Mucosa of gallbladder (tissue), 1 donor: ENCODE measurements around the gene ADGRL3. TPM values are rescaled to one million over a fixed set of nuclear protein-coding genes. Genes with fewer than 3 reads are reported as not detected.
"Not testable (repeated sequence)": the region's sequence is repeated elsewhere in the genome, so short reads cannot be mapped to it uniquely, and the experiment has no call there.

Experiments
- DNase-seq: peaks from one replicate; pipeline ENCODE4 v3.0.0-alpha.2; 2020; ENCODE audit warnings: low spot score
- total RNA-seq: library from RNA; stranded (reverse); gene quantifications from one replicate; pipeline ENCODE4 v1.2.1, GENCODE V29; 2021
- donor health status: DM: no; HTN: no; CAD: no.

ADGRL3 gene
- total RNA-seq, 1 donor from 2014 or later: 3.5 TPM

DNA sequence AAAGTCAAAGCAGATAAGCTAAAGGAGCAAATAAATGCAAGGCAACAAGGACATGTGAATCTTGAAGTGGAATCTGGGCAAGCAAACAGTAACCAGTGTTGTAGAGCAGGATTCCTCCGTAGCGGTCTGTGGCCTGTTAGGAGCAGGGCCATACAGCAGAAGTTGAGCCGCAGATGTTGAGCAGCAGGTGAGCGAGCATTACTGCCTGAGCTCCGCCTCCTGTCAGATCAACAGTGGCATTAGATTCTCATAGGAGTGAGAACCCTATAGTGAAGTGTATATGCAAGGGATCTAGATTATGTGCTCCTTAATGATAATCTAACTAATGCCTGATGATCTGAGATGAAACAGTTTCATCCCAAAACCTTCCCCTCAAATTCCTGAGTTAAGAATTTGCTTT lies 550.7 kb downstream of the ADGRL3 start:
- no peak for DNase-seq

DNA sequence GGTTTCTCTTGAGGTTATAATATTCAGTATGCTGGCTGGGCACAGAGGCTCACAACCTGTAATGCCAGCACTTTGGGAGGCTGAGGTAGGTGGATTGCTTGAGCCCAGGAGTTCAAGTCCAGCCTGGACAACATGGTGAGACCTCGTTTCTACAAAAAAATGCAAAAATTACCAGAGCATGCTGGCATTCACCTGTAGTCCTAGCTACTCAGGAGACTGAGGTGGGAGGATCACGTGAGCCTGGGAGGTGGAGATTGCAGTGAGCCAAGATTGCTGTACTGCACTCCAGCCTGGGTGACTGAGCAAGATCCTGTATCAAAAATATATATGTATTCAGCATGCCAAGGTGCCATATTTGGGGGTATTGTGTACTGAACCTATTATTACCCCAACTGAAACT lies 552.5 kb downstream of the ADGRL3 start:
- DNase-seq: no peak

DNA sequence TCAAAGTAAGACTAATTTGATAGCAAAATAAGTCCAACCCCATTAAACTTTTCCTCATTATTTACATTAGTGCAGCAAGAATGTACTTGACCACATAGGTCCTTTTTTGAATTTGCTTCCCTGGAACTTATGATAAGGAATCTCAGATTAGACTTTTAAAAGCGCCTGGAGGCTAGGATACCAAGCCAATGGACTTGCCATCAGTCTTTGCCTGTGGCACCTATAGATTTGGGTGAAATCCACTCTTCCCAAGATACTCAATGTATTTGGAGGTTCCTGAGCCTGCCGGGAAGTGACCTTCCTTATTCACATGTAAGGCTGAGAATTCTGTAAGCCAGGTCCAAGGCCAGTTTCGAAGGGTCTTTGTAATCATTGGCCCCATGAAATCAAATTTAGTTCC lies 553.6 kb downstream of the ADGRL3 start:
- DNase-seq: no peak

DNA sequence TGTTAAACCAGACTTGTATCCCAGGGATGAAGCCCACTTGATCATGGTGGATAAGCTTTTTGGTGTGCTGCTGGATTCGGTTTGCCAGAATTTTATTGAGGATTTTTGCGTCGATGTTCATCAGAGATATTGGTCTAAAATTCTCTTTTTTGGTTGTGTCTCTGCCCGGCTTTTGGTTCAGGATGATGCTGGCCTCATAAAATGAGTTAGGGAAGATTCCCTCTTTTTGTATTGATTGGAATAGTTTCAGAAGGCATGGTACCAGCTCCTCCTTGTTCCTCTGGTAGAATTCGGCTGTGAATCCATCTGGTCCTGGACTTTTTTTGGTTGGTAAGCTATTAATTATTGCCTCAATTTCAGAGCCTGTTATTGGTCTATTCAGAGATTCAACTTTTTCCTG lies 556.8 kb downstream of the ADGRL3 start:
- DNase-seq: not testable (repeated sequence)

DNA sequence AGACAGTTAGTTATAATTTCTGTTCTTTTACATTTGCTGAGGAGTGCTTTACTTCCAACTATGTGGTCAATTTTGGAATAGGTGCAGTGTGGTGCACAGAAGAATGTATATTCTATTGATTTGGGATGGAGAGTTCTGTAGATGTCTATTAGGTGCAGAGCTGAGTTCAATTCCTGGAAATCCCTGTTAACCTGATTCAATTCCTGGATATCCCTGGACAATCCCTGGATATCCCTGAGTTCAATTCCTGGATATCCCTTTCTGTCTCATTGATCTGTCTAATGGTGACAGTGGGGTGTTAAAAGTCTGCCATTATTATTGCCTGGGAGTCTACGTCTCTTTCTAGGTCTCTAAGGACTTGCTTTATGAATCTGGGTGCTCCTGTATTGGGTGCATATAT lies 557.9 kb downstream of the ADGRL3 start:
- not testable (repeated sequence) for DNase-seq

DNA sequence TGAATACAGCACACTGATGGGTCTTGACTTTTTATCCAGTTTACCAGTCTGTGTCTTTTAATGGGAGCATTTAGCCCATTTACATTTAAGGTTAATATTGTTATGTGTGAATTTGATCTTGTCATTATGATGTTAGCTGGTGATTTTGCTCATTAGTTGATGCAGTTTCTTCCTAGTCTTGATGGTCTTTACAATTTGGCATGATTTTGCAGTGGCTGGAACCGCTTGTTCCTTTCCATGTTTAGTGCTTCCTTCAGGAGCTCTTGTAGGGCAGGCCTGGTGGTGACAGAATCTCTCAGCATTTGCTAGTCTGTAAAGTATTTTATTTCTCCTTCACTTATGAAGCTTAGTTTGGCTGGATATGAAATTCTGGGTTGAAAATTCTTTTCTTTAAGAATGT lies 558.5 kb downstream of the ADGRL3 start:
- not testable (repeated sequence) for DNase-seq

DNA sequence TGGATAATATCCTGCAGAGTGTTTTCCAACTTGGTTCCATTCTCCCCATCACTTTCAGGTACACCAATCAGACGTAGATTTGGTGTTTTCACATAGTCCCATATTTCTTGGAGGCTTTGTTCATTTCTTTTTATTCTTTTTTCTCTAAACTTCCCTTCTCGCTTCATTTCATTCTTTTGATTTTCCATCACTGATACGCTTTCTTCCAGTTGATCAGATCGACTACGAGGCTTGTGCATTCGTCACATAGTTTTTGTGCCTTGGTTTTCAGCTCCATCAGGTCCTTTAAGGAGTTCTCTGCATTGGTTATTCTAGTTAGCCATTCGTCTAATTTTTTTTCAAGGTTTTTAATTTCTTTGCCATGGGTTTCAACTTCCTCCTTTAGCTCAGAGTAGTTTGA lies 559.1 kb downstream of the ADGRL3 start:
- DNase-seq: not testable (repeated sequence)

DNA sequence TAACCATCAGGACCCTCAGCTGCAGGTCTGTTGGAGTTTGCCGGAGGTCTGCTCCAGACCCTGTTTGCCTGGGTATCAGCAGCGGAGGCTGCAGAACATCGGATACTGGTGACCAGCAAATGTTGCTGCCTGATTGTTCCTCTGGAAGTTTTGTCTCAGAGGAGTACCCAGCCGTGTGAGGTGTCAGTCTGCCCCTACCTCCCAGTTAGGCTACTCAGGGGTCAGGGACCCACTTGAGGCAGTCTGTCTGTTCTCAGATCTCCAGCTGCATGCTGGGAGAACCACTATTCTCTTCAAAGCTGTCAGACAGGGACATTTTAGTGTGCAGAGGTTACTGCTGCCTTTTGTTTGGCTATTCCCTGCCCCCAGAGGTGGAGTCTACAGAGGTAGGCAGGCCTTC lies 559.8 kb downstream of the ADGRL3 start:
- not testable (repeated sequence) for DNase-seq

DNA sequence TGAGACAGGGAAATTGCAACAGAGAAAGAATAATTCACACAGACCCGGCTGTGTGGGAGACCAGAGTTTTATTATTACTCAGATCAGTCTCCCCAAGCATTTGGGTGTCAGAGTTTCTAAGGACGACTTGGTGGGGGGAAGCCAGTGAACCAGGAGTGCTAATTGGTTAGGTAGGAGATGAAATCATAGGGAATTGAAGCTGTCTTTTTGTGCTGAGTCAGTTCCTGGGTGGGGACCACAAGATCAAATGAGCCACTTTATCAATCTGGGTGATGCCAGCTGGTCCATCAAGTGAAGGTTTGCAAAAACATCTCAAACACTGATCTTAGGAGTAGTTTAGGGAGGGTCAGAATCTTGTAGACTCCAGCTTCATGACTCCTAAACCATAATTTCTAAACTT lies 560.7 kb downstream of the ADGRL3 start:
- no peak for DNase-seq

DNA sequence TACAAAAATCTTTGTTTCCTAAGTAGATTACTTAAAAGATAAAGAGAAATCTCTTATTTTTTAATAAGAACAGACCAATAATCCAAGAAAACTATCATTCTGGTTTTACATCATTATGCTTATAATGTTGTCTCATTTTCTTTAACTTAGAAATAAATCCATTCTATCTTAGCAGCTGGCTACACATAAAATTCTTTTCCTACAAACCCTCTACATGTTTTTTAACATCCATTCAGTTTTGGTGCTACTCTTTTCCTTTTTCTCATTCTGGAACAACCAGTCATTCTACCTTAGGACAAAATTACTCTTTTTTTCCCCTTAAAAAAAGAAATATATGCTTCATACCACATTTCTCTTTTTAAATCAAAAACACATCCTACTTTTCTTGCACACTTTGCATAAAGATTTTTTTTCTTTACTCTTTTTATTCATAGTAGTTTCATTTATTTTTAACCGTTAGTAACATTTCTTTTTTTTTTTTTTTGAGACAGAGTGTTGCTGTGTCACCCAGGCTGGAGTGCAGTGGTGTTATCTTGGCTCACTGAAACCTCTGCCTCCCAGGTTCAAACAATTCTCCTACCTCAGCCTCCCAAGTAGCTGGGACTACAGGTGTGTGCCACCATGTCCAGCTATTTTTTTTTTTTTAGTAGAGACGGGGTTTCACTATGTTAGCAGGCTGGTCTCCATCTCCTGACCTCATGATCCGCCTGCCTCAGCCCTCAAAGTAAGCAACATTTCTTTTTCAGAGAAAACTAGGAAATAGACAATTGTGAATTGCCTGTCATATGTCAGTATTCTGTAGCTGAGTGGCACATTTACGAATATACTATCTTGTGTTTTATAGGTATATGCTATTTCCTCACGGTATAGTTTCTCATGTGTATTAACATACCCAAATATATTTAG lies 562.8 kb downstream of the ADGRL3 start:
- no peak for DNase-seq

DNA sequence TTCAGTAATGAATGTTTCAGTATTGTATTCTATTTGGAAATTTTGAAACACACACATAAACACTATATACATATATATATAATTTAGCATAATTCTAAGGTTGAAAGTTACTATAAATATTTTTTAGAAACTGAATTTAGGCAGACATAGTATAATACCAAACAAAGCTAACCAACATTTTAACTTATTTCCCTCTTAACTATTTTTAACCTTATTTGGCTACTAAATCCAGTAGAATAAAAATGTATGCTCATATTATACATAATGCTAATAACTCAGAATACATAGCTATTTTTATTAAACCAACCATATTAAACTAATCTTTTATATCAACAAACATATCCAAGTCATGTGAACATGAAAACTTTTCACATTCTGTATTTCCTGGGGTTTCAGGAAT lies 563.6 kb downstream of the ADGRL3 start:
- no peak for DNase-seq

DNA sequence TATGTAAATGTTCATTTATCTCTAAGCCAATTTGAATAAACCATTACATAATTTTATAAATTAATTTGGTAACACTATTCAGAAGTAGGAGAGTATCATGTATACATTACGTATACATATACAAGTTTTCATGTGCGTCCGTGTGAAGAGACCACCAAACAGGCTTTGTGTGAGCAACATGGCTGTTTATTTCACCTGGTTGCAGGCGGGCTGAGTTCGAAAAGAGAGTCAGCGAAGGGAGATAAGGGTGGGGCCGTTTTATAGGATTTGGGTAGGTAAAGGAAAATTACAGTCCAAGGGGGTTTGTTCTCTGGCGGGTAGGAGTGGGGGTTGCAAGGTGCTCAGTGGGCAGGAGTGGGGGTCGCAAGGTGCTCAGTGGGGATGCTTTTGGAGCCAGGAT lies 564.0 kb downstream of the ADGRL3 start:
- not testable (repeated sequence) for DNase-seq

DNA sequence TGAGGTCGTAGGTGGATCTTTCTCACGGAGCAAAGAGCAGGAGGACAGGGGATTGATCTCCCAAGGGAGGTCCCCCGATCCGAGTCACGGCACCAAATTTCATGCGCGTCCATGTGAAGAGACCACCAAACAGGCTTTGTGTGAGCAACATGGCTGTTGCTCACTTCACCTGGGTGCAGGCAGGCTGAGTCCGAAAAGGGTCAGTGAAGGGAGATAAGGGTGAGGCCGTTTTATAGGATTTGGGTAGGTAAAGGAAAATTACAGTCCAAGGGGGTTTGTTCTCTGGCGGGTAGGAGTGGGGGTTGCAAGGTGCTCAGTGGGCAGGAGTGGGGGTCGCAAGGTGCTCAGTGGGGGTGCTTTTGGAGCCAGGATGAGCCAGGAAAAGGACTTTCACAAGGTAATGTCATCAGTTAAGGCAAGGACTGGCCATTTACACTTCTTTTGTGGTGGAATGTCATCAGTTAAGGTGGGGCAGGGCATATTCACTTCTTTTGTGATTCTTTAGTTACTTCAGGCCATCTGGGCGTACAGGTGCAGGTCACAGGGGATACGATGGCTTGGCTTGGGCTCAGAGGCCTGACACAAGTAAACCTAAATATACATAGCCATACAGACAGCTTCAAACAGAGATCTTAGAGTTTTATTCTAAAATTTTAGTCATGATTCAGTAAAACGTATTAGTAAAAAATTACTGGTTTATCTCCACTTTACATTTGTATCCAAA lies 569.5 kb downstream of the ADGRL3 start:
- not testable (repeated sequence) for DNase-seq

DNA sequence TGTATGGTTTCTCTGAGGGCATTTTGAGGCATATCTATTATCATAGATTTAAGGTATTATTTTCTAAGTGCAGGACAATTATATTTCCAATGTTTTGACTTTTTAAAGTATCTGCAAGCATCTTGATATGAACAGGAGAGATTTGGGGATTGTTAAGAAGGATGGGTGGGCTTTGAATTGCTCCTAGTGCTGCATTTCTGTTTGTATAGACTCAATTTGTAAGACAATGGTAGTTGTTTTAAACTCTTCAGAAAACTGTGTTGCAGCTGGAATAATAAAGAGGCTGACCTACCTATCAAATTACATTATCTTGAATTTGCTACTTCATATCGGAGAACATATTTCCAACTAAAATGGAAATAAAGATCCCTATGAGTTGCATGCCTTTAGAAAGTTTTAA lies 570.3 kb downstream of the ADGRL3 start:
- DNase-seq: no peak

DNA sequence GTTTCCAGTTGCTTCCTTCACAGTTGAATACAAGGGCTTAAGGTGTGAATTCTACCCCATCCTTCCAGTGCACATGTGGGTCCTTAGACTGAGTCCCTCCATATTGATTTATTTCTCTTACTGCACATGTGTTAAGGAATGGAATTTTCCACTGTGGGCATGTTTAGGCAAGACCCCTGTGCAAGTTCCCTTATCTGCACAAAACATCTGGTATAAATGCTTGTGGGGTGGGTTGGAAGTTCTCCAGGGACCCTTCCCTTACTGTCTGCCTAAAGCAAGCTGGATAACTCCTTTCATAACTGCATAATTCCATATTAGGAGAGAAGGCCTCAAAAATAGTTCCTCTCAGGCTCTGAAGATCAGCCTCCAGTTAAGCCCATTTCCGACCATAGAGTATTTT lies 570.9 kb downstream of the ADGRL3 start:
- DNase-seq: no peak

DNA sequence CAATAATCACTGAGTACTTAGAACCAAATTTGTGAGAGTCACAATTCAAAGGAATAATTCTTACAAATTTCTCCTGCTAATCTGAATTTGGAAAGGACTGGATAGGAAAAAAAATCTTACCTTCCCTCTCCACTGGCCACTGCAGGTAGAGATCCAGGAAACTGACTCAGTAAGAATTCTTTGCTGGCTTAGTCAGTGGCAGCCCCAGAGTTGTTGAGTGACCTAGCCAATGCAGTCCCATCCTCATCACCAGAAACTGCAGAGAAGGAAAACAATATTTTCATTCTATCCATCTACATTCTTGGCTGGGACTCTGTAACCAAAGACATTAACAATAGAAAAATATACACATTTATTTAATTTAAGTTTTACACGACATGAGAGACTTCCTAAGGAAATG lies 572.0 kb downstream of the ADGRL3 start:
- no peak for DNase-seq

DNA sequence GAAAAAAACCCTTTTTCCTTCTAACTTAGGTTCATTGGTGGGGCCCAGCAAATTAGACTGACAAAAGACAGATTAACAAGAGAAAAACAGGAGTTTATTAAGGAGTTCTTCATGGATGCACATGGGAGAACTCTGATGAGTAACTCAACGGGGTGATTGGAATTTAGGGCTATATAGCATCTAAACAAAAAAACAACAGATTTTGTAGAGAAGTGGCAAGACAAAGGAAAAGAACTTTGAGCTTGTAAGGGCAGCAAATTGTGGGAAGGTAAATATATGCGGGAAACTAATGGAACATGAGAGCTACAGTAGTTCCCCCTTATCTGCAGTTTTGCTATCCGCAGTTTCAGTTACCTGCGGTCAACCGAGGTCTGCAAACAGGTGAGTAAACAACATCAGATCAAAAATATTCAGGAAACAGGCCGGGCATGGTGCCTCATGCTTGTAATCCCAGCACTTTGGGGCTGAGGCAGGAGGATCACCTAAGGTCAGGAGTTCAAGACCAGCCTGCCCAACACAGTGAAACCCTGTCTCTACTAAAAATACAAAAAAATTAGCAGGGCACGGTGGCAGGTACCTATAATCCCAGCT lies 573.6 kb downstream of the ADGRL3 start:
- DNase-seq: no peak

DNA sequence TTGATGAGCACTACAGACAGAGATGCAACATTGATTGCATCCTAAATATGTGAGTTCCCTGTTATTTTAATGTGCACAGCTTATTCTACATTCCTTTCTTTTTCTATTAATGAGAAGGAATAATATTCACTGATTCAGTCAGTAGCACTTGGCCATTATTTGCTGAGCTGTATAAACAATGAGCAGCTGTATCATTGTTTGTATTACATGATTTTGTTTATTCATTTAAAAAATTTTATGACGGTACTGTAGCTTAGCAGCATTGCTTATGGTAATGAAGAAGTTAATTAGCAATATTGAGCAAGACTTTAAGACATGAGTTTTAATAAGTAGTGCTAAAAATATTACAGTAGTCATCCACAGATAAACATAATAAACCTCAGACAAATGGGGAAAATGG lies 582.0 kb downstream of the ADGRL3 start:
- DNase-seq: no peak

DNA sequence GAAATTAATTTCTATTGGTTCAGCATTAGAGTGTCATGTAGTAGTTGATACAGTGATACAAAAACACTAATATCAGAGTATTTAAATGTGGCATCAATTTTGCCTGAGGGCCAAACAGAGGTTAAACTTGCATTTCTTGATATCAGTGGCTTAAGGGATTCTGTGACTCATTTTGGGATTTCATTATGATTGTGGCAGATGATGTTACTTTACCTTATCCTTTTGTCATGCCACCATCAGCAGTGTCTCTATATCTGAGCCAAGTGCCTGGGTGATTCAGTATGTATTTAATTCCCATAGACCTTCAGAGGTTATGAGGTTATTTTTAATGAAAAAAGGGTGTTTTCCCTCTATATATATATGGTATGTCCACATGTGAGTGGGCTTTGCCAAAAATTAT lies 582.9 kb downstream of the ADGRL3 start:
- no peak for DNase-seq

DNA sequence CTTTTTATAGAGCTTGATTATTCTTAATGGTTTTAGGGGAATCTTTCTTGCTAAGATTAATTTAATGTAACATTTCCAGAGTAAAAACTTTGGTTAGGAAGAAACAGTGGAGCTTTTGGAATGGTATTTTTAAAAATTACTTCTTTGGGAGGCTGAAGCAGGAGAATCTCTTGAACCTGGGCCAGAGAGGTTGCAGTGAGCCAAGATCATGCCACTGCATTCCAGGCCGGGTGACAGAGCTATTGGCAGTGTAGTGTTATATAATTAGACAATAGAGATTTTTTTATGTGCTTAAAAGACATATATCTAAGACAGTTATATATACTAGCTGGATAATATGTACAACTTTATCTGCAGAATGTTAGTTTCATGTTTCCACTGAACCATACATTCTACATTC lies 585.6 kb downstream of the ADGRL3 start:
- DNase-seq: no peak

DNA sequence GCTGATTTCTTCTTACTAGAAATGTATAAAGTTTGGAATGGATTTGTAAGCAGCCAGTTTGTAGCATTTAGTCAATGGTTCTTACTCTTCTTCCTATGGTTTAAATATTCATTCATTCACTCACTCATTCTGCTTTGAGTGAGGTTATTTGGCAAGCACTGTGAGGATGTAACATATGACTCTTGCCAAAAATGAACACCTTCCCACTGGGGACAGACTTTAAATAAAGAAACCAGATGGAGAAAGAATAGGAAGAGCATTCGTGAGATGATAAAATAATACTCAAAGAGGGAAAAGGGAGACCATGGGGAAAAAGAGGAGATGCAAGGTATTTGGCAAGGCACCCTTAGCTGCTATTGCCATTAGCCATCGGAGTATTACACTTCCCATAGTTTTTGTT lies 586.1 kb downstream of the ADGRL3 start:
- no peak for DNase-seq

DNA sequence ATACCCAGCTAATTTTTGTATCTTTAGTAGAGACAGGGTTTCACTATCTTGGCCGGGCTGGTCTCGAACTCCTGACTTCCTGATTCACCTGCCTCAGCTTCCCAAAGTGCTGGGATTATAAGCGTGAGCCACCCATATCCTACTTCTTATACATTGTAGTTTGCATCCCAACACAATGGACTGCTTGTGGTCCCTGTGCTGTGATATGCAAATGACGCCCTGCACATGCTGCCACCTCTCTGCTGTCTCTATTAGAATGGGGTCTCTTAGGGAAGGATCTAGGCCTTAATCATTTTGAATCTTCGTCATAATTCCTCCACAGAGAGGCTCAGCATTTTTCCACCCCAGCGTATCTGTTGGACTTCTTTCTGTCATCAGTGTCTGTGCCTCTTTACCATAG lies 595.9 kb downstream of the ADGRL3 start:
- DNase-seq: no peak

DNA sequence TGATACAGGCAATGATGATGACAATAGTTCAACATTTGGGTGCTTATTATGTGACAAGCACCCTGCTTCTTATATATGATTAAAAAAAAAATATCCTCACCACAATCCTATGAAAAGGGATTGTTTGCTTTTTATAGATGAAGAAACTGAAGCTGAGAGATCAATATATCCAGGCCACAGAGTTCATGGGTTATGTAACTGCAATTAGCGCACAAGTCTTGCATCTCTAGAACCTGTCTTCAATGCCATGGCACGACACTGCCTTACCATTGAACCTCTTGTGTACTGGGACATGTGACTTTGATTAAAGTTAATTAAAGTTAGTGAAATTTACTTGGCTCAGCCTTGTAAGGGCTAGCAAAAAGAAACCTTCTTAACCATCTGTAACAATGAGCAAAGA lies 599.7 kb downstream of the ADGRL3 start:
- DNase-seq: no peak
